HUES48 (cell line): ENCODE measurements around the gene MTF1.

Experiments used
- H3K27ac ChIP-seq: one replicate; pipeline ENCODE4 v1.7.0; 2013; ENCODE audit warnings: low read depth, low read length, inconsistent platforms
- H3K27me3 ChIP-seq: 2 replicates; pipeline ENCODE4 v1.6.1; 2013; ENCODE audit warnings: mild to moderate bottlenecking, low read length; ENCODE audit not compliant: control insufficient read depth, insufficient read depth
- H3K36me3 ChIP-seq: 2 replicates; pipeline ENCODE4 v1.6.1; 2013; ENCODE audit warnings: low read length; ENCODE audit not compliant: control insufficient read depth, insufficient read depth
- H3K4me1 ChIP-seq: 2 replicates; pipeline ENCODE4 v1.6.1; 2013; ENCODE audit warnings: mild to moderate bottlenecking, low read length; ENCODE audit not compliant: control insufficient read depth, insufficient read depth
- H3K4me3 ChIP-seq: 2 replicates; pipeline ENCODE4 v1.5.1; 2013; ENCODE audit warnings: mild to moderate bottlenecking, low read depth, low read length
- H3K9ac ChIP-seq: 2 replicates; pipeline ENCODE4 v1.6.1; 2013; ENCODE audit warnings: mild to moderate bottlenecking, low read depth, low read length, moderate library complexity
- H3K9me3 ChIP-seq: 2 replicates; pipeline ENCODE4 v1.6.1; 2013; ENCODE audit warnings: low read length; ENCODE audit not compliant: control insufficient read depth, insufficient read depth

The MTF1 gene

GRCh38 chr1:37892151-37893047 lies 33.0 kb upstream of the MTF1 start:
- Histone ChIP-seq H3K4me3 (no peak overlapping the region), H3K27ac (no peak overlapping the region), H3K9ac (no peak overlapping the region), H3K36me3 (peaks cover 29% of the 10 kb centered on the region), H3K4me1 (no peaks in the 10 kb centered on the region), H3K27me3 (no peaks in the 10 kb centered on the region), H3K9me3 (no peaks in the 10 kb centered on the region)

DNA sequence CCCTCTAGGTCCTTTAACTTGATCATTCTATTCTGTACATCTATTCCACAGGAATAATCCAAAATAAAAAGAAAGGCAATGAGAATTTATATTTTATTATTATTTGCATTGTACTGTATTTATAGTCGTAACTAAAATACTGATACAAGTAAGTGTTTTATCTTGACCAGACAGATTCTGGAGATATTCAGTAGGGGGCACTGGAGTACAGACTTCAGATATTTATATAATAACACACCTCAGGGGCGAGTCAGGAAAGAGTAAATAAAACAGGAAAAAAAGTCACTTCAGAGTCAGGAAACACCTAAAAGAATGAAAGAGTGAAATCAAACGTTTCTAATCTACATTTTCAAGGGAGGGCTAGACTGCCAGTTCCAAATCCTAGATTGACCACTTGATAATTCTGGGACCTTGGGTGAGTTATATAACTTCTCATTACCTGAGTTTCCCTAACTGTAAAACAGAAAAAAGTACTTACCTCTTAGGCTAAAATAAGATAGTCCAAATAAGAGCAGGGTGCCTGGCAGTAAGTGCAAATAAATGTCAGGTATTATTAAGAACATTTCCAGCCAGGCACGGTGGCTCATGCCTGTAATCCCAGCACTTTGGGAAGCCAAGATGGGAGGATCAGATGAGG lies 31.1 kb upstream of the MTF1 start:
- H3K36me3 ChIP-seq: peaks cover 44% of the 10 kb centered on the region

GRCh38 chr1:37888022-37888700 lies 28.8 kb upstream of the MTF1 start:
- no peaks in the 10 kb centered on the region for H3K27me3 ChIP-seq
- peaks cover 54% of the 10 kb centered on the region for H3K36me3 ChIP-seq
- H3K4me3 ChIP-seq: no peak overlapping the region
- no peaks in the 10 kb centered on the region for H3K9me3 ChIP-seq
- no peaks in the 10 kb centered on the region for H3K4me1 ChIP-seq
- no peak overlapping the region for H3K9ac ChIP-seq
- no peak overlapping the region for H3K27ac ChIP-seq

More for the DNA sequence above, 31.1 kb upstream of the MTF1 start:
- no peaks in the 10 kb centered on the region for H3K4me1 ChIP-seq
- no peak overlapping the region for H3K4me3 ChIP-seq
- H3K27me3 ChIP-seq: no peaks in the 10 kb centered on the region
- no peaks in the 10 kb centered on the region for H3K9me3 ChIP-seq
- no peak overlapping the region for H3K9ac ChIP-seq
- H3K27ac ChIP-seq: no peak overlapping the region

DNA sequence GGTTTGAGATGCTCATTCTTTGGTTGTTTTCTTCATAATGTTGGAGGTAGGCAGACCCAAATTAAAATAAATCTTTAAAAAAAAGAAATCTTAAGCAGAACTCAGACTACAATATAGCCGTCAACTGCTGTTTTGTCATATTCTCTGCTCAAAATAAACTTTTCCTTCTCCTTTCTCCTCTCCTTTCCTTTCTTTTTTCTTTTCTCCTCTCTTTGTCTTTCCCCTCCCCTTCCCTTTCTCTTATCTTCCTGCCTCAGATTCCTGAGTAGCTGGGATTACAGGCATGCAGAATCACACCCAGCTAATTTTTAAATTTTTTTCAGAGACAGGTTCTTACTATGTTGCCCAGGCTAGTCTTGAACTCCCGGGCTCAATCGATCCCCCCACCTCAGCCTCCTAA lies 24.8 kb upstream of the MTF1 start:
- Histone ChIP-seq H3K36me3 (peaks cover 77% of the 10 kb centered on the region), H3K9ac (no peak overlapping the region), H3K27ac (no peak overlapping the region), H3K27me3 (no peaks in the 10 kb centered on the region), H3K4me3 (no peak overlapping the region), H3K9me3 (no peaks in the 10 kb centered on the region), H3K4me1 (no peaks in the 10 kb centered on the region)

DNA sequence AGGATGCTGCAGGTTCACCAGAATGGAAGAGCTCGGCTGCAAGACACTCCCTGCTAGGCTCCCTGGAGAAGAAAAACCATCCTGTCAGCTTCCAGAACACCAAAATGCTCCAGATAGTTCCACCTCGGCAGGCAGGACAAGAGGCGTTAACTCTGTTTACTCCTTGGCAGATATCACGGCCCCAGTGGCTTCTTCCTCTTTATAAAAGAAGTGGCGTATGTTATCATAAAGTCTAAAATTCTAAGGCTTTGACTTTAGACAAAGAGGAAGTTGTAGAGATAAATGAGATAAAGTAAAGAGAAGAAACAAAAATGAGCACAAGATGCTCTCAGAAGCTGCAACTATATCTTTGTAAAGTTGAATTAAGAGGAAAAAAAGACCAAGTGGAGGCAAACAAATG lies 24.3 kb upstream of the MTF1 start:
- peaks cover 74% of the 10 kb centered on the region for H3K36me3 ChIP-seq
- H3K9me3 ChIP-seq: no peaks in the 10 kb centered on the region
- no peak overlapping the region for H3K4me3 ChIP-seq
- H3K27me3 ChIP-seq: no peaks in the 10 kb centered on the region
- no peak overlapping the region for H3K27ac ChIP-seq
- H3K9ac ChIP-seq: no peak overlapping the region
- H3K4me1 ChIP-seq: no peaks in the 10 kb centered on the region

- Histone ChIP-seq H3K27me3 (no peaks in the 10 kb centered on the region), H3K27ac (no peak overlapping the region), H3K4me1 (no peaks in the 10 kb centered on the region), H3K9me3 (no peaks in the 10 kb centered on the region), H3K36me3 (peaks cover 66% of the 10 kb centered on the region), H3K4me3 (no peak overlapping the region), H3K9ac (no peak overlapping the region)
These were observed 20.5 kb upstream of the MTF1 start for GRCh38 chr1:37879865-37880264.

DNA sequence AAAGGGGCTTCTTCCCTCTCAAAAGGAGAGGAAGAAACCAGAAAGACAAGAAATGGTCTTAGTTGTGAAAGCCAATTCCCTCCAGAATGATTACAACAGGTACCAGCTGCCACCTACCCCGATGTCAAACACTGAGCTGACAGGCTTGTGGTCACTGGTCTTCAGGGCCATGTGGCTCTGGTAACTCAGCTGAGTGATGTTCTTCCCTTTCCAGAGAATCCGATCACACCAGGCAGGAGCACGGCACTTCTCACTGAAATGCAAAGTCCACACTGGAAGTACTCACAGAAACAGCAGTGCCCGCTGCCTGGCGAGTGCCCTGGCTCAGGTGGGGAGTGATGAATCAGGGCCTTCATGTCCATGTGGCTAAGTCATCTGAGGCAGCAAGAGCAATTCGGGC lies 18.7 kb upstream of the MTF1 start:
- no peak overlapping the region for H3K4me3 ChIP-seq
- H3K36me3 ChIP-seq: peaks cover 74% of the 10 kb centered on the region
- H3K9ac ChIP-seq: no peak overlapping the region
- no peaks in the 10 kb centered on the region for H3K27me3 ChIP-seq
- no peaks in the 10 kb centered on the region for H3K4me1 ChIP-seq
- H3K9me3 ChIP-seq: no peaks in the 10 kb centered on the region
- H3K27ac ChIP-seq: no peak overlapping the region

- H3K9me3 ChIP-seq: no peaks in the 10 kb centered on the region
- no peak overlapping the region for H3K9ac ChIP-seq
- H3K27ac ChIP-seq: no peak overlapping the region
- H3K27me3 ChIP-seq: no peaks in the 10 kb centered on the region
- no peak overlapping the region for H3K4me3 ChIP-seq
- peaks cover 64% of the 10 kb centered on the region for H3K36me3 ChIP-seq
- H3K4me1 ChIP-seq: no peaks in the 10 kb centered on the region
These were observed 16.4 kb upstream of the MTF1 start for GRCh38 chr1:37875833-37876232.

DNA sequence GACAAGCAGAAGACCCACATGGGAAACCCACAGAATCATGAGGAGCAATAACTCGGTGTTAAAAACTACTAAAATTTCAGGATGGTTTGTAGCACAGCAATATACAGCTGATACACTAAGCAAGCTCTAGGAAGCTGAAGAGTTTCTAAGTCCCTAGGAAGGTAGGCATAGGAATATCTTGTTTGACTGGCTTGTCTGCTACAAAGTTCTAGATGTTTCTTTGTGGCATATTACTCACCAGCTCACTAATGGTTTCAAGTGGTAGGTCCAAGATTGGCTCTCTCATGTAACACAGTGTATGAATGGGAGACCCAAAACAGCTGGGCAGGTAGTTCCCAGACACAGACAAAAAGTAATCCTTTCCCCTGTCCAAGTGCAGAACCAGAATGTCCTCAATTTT lies 13.3 kb upstream of the MTF1 start:
- Histone ChIP-seq H3K4me1 (no peaks in the 10 kb centered on the region), H3K9me3 (no peaks in the 10 kb centered on the region), H3K9ac (no peak overlapping the region), H3K27ac (no peak overlapping the region), H3K4me3 (no peak overlapping the region), H3K36me3 (peaks cover 60% of the 10 kb centered on the region), H3K27me3 (no peaks in the 10 kb centered on the region)

GRCh38 chr1:37868466-37868865 lies 9.1 kb upstream of the MTF1 start:
- Histone ChIP-seq H3K4me1 (no peaks in the 10 kb centered on the region), H3K9ac (no peak overlapping the region), H3K36me3 (peaks cover 67% of the 10 kb centered on the region), H3K9me3 (no peaks in the 10 kb centered on the region), H3K4me3 (no peak overlapping the region), H3K27me3 (no peaks in the 10 kb centered on the region), H3K27ac (no peak overlapping the region)

GRCh38 chr1:37867784-37868183 lies 8.4 kb upstream of the MTF1 start:
- Histone ChIP-seq H3K27ac (no peak overlapping the region), H3K9me3 (no peaks in the 10 kb centered on the region), H3K4me3 (no peak overlapping the region), H3K36me3 (peaks cover 61% of the 10 kb centered on the region), H3K4me1 (no peaks in the 10 kb centered on the region), H3K9ac (no peak overlapping the region), H3K27me3 (no peaks in the 10 kb centered on the region)
